HG03439 (cell line): ENCODE measurements around the gene FBXO41.
"Not testable (repeated sequence)": the region's sequence is repeated elsewhere in the genome, so short reads cannot be mapped to it uniquely, and the experiment has no call there.

Experiments
- ATAC-seq: cut with Tn5 transposase; IDR thresholded peaks from one replicate; pipeline ENCODE4 v1.9.1; 2021; ENCODE audit warnings: mild to moderate bottlenecking, moderate library complexity; ENCODE audit not compliant: unreplicated experiment

The FBXO41 gene

GRCh38 chr2:73262691-73263429 is 21.4 kb downstream of the FBXO41 start:
- not testable (repeated sequence) for ATAC-seq

- no peak for ATAC-seq
These were observed 22.1 kb downstream of the FBXO41 start for GRCh38 chr2:73262108-73262651.

GRCh38 chr2:73260338-73260984 is 23.8 kb downstream of the FBXO41 start:
- no peak for ATAC-seq

GRCh38 chr2:73259704-73260337 is 24.5 kb downstream of the FBXO41 start:
- ATAC-seq: no peak

- no peak for ATAC-seq
These were observed 25.0 kb downstream of the FBXO41 start for GRCh38 chr2:73259276-73259675.

GRCh38 chr2:73258913-73259215 is 25.4 kb downstream of the FBXO41 start:
- no peak for ATAC-seq

GRCh38 chr2:73258186-73258912 is 25.9 kb downstream of the FBXO41 start:
- ATAC-seq: no peak

GRCh38 chr2:73257425-73258125 is 26.7 kb downstream of the FBXO41 start:
- ATAC-seq: no peak

GRCh38 chr2:73257021-73257420 is 27.3 kb downstream of the FBXO41 start:
- no peak for ATAC-seq

GRCh38 chr2:73256618-73256922 is 27.7 kb downstream of the FBXO41 start:
- ATAC-seq: no peak

GRCh38 chr2:73255907-73256617 is 28.2 kb downstream of the FBXO41 start:
- no peak for ATAC-seq

- ATAC-seq: no peak
These were observed 29.2 kb downstream of the FBXO41 start for GRCh38 chr2:73255007-73255644.

- ATAC-seq: no peak
These were observed 29.8 kb downstream of the FBXO41 start for GRCh38 chr2:73254343-73255006.

- ATAC-seq: no peak
These were observed 30.4 kb downstream of the FBXO41 start for GRCh38 chr2:73253901-73254300.

- ATAC-seq: no peak
These were observed 30.9 kb downstream of the FBXO41 start for GRCh38 chr2:73253400-73253799.

- ATAC-seq: no peak
These were observed 31.8 kb downstream of the FBXO41 start for GRCh38 chr2:73252238-73253027.

GRCh38 chr2:73250872-73251846 is 33.1 kb downstream of the FBXO41 start:
- ATAC-seq: no peak
